BLaER1 treated with 17β-estradiol and CSF1 and Interleukin-3, amounts not matched to agents 10 nM and 100 nM (cell line): ENCODE data around the gene DPYSL3.

Experiments used
- H3K27ac ChIP-seq, 11 experiments: shearing (Covaris generic); formaldehyde crosslinking; 2 replicates each; pipeline ENCODE4 v1.8.1; 2022
- H3K27me3 ChIP-seq, 11 experiments: shearing (Covaris generic); formaldehyde crosslinking; 2 replicates each; pipeline ENCODE4 v1.8.1; 2022
- H3K36me3 ChIP-seq, 11 experiments: shearing (Covaris generic); formaldehyde crosslinking; 2 replicates each; pipeline ENCODE4 v1.8.1; 2022
- H3K4me1 ChIP-seq, 10 experiments: shearing (Covaris generic); formaldehyde crosslinking; 2 replicates each; pipeline ENCODE4 v1.8.1; 2022
- H3K4me2 ChIP-seq, 11 experiments: shearing (Covaris generic); formaldehyde crosslinking; 2 replicates each; pipeline ENCODE4 v1.8.1; 2022
- H3K4me3 ChIP-seq, 10 experiments: shearing (Covaris generic); formaldehyde crosslinking; 2 replicates each; pipeline ENCODE4 v1.8.1; 2022
- H3K9ac ChIP-seq, 11 experiments: shearing (Covaris generic); formaldehyde crosslinking; 2 replicates each; pipeline ENCODE4 v1.8.1; 2022
- H3K9me3 ChIP-seq, 11 experiments: shearing (Covaris generic); formaldehyde crosslinking; replicated peaks in 1 of 11; 2 replicates each; pipeline ENCODE4 v1.8.1; 2022
- H4K20me1 ChIP-seq, 11 experiments: shearing (Covaris generic); formaldehyde crosslinking; 2 replicates each; pipeline ENCODE4 v1.8.1; 2022
- Cebpa-rat ChIP-seq, 11 experiments: shearing (Covaris generic); IDR thresholded peaks; 2 replicates each; pipeline ENCODE4 v1.8.1; 2022

The DPYSL3 gene

GRCh38 chr5:147442224-147442623 lies 67.6 kb downstream of the DPYSL3 start:
- Histone ChIP-seq H3K9me3 (no peaks in the 10 kb centered on the region), H3K4me3 (no peak overlapping the region), H3K4me2 (no peak overlapping the region), H3K9ac (no peak overlapping the region), H3K4me1 (peaks cover 7 to 19% (median 10%) of the 10 kb centered on the region in 10 experiments), H4K20me1 (no peaks in the 10 kb centered on the region; a peak in 1 of 22 replicates), H3K27me3 (no peaks in the 10 kb centered on the region), H3K27ac (no peak overlapping the region), H3K36me3 (no peaks in the 10 kb centered on the region)
- no peak for TF ChIP-seq Cebpa-rat (IDR thresholded peaks at IDR 0.05)

GRCh38 chr5:147441191-147441695 lies 68.6 kb downstream of the DPYSL3 start:
- H3K27ac ChIP-seq: no peak overlapping the region
- H3K4me1 ChIP-seq: peaks cover 17 to 29% (median 20%) of the 10 kb centered on the region in 10 experiments
- no peak overlapping the region for H3K9ac ChIP-seq
- H3K9me3 ChIP-seq: no peaks in the 10 kb centered on the region
- H4K20me1 ChIP-seq: no peaks in the 10 kb centered on the region; a peak in 1 of 22 replicates
- no peak overlapping the region for H3K4me3 ChIP-seq
- H3K36me3 ChIP-seq: no peaks in the 10 kb centered on the region
- H3K4me2 ChIP-seq: no peak overlapping the region
- TF ChIP-seq Cebpa-rat (IDR thresholded peaks at IDR 0.05): no peak
- no peaks in the 10 kb centered on the region for H3K27me3 ChIP-seq

GRCh38 chr5:147439254-147439653 lies 70.6 kb downstream of the DPYSL3 start:
- H3K27ac ChIP-seq: no peak overlapping the region
- H3K4me1 ChIP-seq: peaks cover 17 to 35% (median 26%) of the 10 kb centered on the region in 10 experiments
- TF ChIP-seq Cebpa-rat (IDR thresholded peaks at IDR 0.05): no peak
- peak overlapping the region in 4 of 11 experiments; percentile 13 to 17 (median 16); a peak in 4 of 22 replicates for H3K4me2 ChIP-seq
- H3K4me3 ChIP-seq: no peak overlapping the region
- H3K27me3 ChIP-seq: no peaks in the 10 kb centered on the region
- no peaks in the 10 kb centered on the region for H3K9me3 ChIP-seq
- no peak overlapping the region for H3K9ac ChIP-seq
- no peaks in the 10 kb centered on the region for H3K36me3 ChIP-seq
- no peaks in the 10 kb centered on the region; a peak in 1 of 22 replicates for H4K20me1 ChIP-seq

GRCh38 chr5:147437161-147437596 lies 72.7 kb downstream of the DPYSL3 start:
- Histone ChIP-seq H3K9ac (peak overlapping the region in 3 of 11 experiments; percentile 18 to 46 (median 26); a peak in 5 of 22 replicates), H3K9me3 (no peaks in the 10 kb centered on the region), H3K27me3 (no peaks in the 10 kb centered on the region), H3K4me2 (peak overlapping the region; percentile 63 to 94 (median 86)), H3K27ac (peak overlapping the region; percentile 5 to 70 (median 60); a peak in 19 of 22 replicates), H3K4me3 (peak overlapping the region in 1 of 10 experiments; percentile 13; a peak in 1 of 20 replicates), H3K4me1 (peaks cover 17 to 35% (median 26%) of the 10 kb centered on the region in 10 experiments), H4K20me1 (no peaks in the 10 kb centered on the region; a peak in 1 of 22 replicates), H3K36me3 (no peaks in the 10 kb centered on the region)
- no peak for TF ChIP-seq Cebpa-rat (IDR thresholded peaks at IDR 0.05)

GRCh38 chr5:147436596-147436995 lies 73.3 kb downstream of the DPYSL3 start:
- no peaks in the 10 kb centered on the region; a peak in 1 of 22 replicates for H4K20me1 ChIP-seq

GRCh38 chr5:147434049-147434448 lies 75.8 kb downstream of the DPYSL3 start:
- H4K20me1 ChIP-seq: no peaks in the 10 kb centered on the region; a peak in 1 of 22 replicates
- TF ChIP-seq Cebpa-rat (IDR thresholded peaks at IDR 0.05): no peak
- H3K27ac ChIP-seq: no peak overlapping the region
- no peaks in the 10 kb centered on the region for H3K9me3 ChIP-seq
- H3K4me1 ChIP-seq: peaks cover 17 to 29% (median 24%) of the 10 kb centered on the region in 10 experiments
- no peaks in the 10 kb centered on the region for H3K27me3 ChIP-seq
- no peak overlapping the region for H3K4me3 ChIP-seq
- H3K9ac ChIP-seq: no peak overlapping the region
- H3K36me3 ChIP-seq: no peaks in the 10 kb centered on the region
- no peak overlapping the region for H3K4me2 ChIP-seq

More at GRCh38 chr5:147436596-147436995, 73.3 kb downstream of the DPYSL3 start:
- H3K27ac ChIP-seq: peak overlapping the region; percentile 5 to 70 (median 60); a peak in 19 of 22 replicates
- TF ChIP-seq Cebpa-rat (IDR thresholded peaks at IDR 0.05): no peak
- peak overlapping the region; percentile 63 to 94 (median 86) for H3K4me2 ChIP-seq
- H3K4me3 ChIP-seq: 0 out of 20 replicates have a peak overlapping the region, but pooled peaks of 1 of the 10 experiments have one; percentile 13
- no peaks in the 10 kb centered on the region for H3K27me3 ChIP-seq
- no peaks in the 10 kb centered on the region for H3K9me3 ChIP-seq
- H3K9ac ChIP-seq: peak overlapping the region in 3 of 11 experiments; percentile 18 to 46 (median 26); a peak in 2 of 22 replicates
- H3K4me1 ChIP-seq: peaks cover 17 to 35% (median 26%) of the 10 kb centered on the region in 10 experiments
- H3K36me3 ChIP-seq: no peaks in the 10 kb centered on the region

- Histone ChIP-seq H3K36me3 (no peaks in the 10 kb centered on the region), H3K4me1 (peaks cover 11 to 17% (median 16%) of the 10 kb centered on the region in 10 experiments), H3K9ac (no peak overlapping the region), H3K9me3 (no peaks in the 10 kb centered on the region), H3K27me3 (no peaks in the 10 kb centered on the region), H3K4me3 (no peak overlapping the region), H3K27ac (no peak overlapping the region), H4K20me1 (no peaks in the 10 kb centered on the region; a peak in 1 of 22 replicates), H3K4me2 (no peak overlapping the region)
- no peak for TF ChIP-seq Cebpa-rat (IDR thresholded peaks at IDR 0.05)
Measured at GRCh38 chr5:147432323-147432722, 77.5 kb downstream of the DPYSL3 start.

GRCh38 chr5:147431586-147431985 lies 78.3 kb downstream of the DPYSL3 start:
- Histone ChIP-seq H4K20me1 (no peaks in the 10 kb centered on the region), H3K36me3 (no peaks in the 10 kb centered on the region), H3K4me1 (peaks cover 4 to 10% (median 9%) of the 10 kb centered on the region in 10 experiments), H3K9ac (no peak overlapping the region), H3K27me3 (no peaks in the 10 kb centered on the region), H3K4me2 (no peak overlapping the region), H3K4me3 (no peak overlapping the region), H3K27ac (no peak overlapping the region), H3K9me3 (no peaks in the 10 kb centered on the region)
- no peak for TF ChIP-seq Cebpa-rat (IDR thresholded peaks at IDR 0.05)

GRCh38 chr5:147430628-147431027 lies 79.2 kb downstream of the DPYSL3 start:
- no peak for TF ChIP-seq Cebpa-rat (IDR thresholded peaks at IDR 0.05)
- Histone ChIP-seq H3K4me2 (no peak overlapping the region), H3K9me3 (no peaks in the 10 kb centered on the region), H3K4me1 (no peaks in the 10 kb centered on the region; a peak in 1 of 20 replicates), H3K27ac (no peak overlapping the region), H3K36me3 (no peaks in the 10 kb centered on the region), H4K20me1 (no peaks in the 10 kb centered on the region), H3K9ac (no peak overlapping the region), H3K27me3 (no peaks in the 10 kb centered on the region), H3K4me3 (no peak overlapping the region)
